PC-3 (cell line): ENCODE measurements around the gene VASP. TPM values are rescaled to one million over a fixed set of nuclear protein-coding genes. Genes with fewer than 3 reads are reported as not detected.

Source experiments
- ATAC-seq: fragments of 200-7000 bp; cut with Tn5 transposase; 2 replicates; pipeline ENCODE4 v1.9.1; 2020; ENCODE audit warnings: mild to moderate bottlenecking, moderate library complexity
- BruUV-seq: library from RNA; stranded (reverse); fragments of 400-500 nt; replicated peaks from 2 replicates; lab custom pipeline; 2021; lab: Mats Ljungman, UMichigan
- CTCF ChIA-PET: fragments of 300-600 bp; sonication (Branson Sonifier 250); formaldehyde crosslinking; loops from one replicate; lab custom pipeline; 2022; ENCODE audit warnings: antibody characterized with exemption; lab: Charles Lee
- POLR2A ChIA-PET: fragments of 300-600 bp; sonication (Branson Sonifier 250); formaldehyde crosslinking; loops from one replicate; lab custom pipeline; 2022; ENCODE audit warnings: antibody characterized with exemption; ENCODE audit not compliant: unreplicated experiment; lab: Charles Lee
- DNase-seq: peaks from one replicate; pipeline ENCODE4 v3.0.0-alpha.2; 2015
- H2AFZ ChIP-seq: fragments of 300-600 bp; sonication (generic); 2 replicates; pipeline ENCODE4 v1.6.0; 2016; ENCODE audit warnings: antibody characterized with exemption, low read length
- H3F3A ChIP-seq: fragments of 300-600 bp; sonication (generic); one replicate; pipeline ENCODE4 v1.6.0; 2017; ENCODE audit warnings: antibody characterized with exemption, low read length, control low read depth, mild to moderate bottlenecking; ENCODE audit not compliant: unreplicated experiment
- H3K27ac ChIP-seq: fragments of 300-600 bp; sonication (generic); 2 replicates; pipeline ENCODE4 v1.5.1; 2016; ENCODE audit warnings: mild to moderate bottlenecking, low read length
- H3K27me3 ChIP-seq: fragments of 300-600 bp; sonication (generic); 2 replicates; pipeline ENCODE4 v1.6.1; 2016; ENCODE audit warnings: low read length, mixed read lengths
- H3K36me3 ChIP-seq: fragments of 300-600 bp; sonication (generic); 2 replicates; pipeline ENCODE4 v1.6.1; 2016; ENCODE audit warnings: low read depth, mixed run types, low read length, mixed read lengths
- H3K4me1 ChIP-seq: fragments of 300-600 bp; sonication (generic); 2 replicates; pipeline ENCODE4 v1.5.1; 2016; ENCODE audit warnings: low read length; ENCODE audit not compliant: insufficient read depth
- H3K4me2 ChIP-seq: fragments of 300-600 bp; sonication (generic); 2 replicates; pipeline ENCODE4 v1.6.0; 2016; ENCODE audit warnings: low read length
- H3K4me3 ChIP-seq: fragments of 300-600 bp; sonication (generic); 2 replicates; pipeline ENCODE4 v1.5.1; 2016; ENCODE audit warnings: mild to moderate bottlenecking, low read length, mixed read lengths
- H3K79me2 ChIP-seq: fragments of 300-600 bp; sonication (generic); 2 replicates; pipeline ENCODE4 v1.6.1; 2017; ENCODE audit warnings: low read length, mixed read lengths
- H3K9ac ChIP-seq: fragments of 300-600 bp; sonication (generic); 2 replicates; pipeline ENCODE4 v1.6.0; 2016; ENCODE audit warnings: mild to moderate bottlenecking, low read length
- H3K9me2 ChIP-seq: fragments of 300-600 bp; sonication (generic); replicated peaks from 2 replicates; pipeline ENCODE4 v1.6.1; 2016; ENCODE audit warnings: mixed run types, low read length, mixed read lengths
- H3K9me3 ChIP-seq: fragments of 300-600 bp; sonication (generic); 2 replicates; pipeline ENCODE4 v1.6.1; 2016; ENCODE audit warnings: low read length, mixed read lengths
- H4K20me1 ChIP-seq: fragments of 300-600 bp; sonication (generic); 2 replicates; pipeline ENCODE4 v1.6.1; 2016; ENCODE audit warnings: low read length, mixed read lengths
- CTCF ChIP-seq: fragments of 300-600 bp; sonication (generic); conservative IDR thresholded peaks from 2 replicates; pipeline ENCODE4 v1.5.1; 2017; ENCODE audit warnings: antibody characterized with exemption, low read depth, mild to moderate bottlenecking, low read length
- EZH2 ChIP-seq: fragments of 300-600 bp; sonication (generic); IDR thresholded peaks from one replicate; pipeline ENCODE4 v1.6.1; 2017; ENCODE audit warnings: antibody characterized with exemption, mild to moderate bottlenecking, low read length; ENCODE audit not compliant: unreplicated experiment
- EZH2phosphoT487 ChIP-seq: fragments of 300-600 bp; sonication (generic); IDR thresholded peaks from 2 replicates; pipeline ENCODE4 v1.6.1; 2018; ENCODE audit warnings: mild to moderate bottlenecking, antibody characterized with exemption, low read length, borderline replicate concordance
- intact Hi-C: fragments of 100-400 bp; cut with micrococcal nuclease; formaldehyde crosslinking; loops from 2 replicates; pipeline ENCODE4 v1.9.0; 2023
- total RNA-seq: library from RNA; depleted of rRNA; stranded (reverse); fragments of >200 nt; gene quantifications from 2 replicates; pipeline ENCODE4 v1.2.3, GENCODE V29; 2014

The VASP gene
- total RNA-seq, 1 experiment from 2014 or later = 120 TPM

GRCh38 chr19:45539459-45539858, 32.2 kb downstream of the VASP start:
- Histone ChIP-seq H3K27me3 (no peaks in the 10 kb centered on the region), H3K9ac (no peak overlapping the region), H2AFZ (no peak overlapping the region), H3F3A (peaks cover 3% of the 10 kb centered on the region), H3K4me2 (no peak overlapping the region), H3K36me3 (no peaks in the 10 kb centered on the region), H3K4me1 (peaks cover 18% of the 10 kb centered on the region), H3K4me3 (no peak overlapping the region), H4K20me1 (no peaks in the 10 kb centered on the region), H3K9me2 (no peaks in the 10 kb centered on the region), H3K9me3 (no peaks in the 10 kb centered on the region), H3K79me2 (no peaks in the 10 kb centered on the region), H3K27ac (no peak overlapping the region)
- ChIA-PET CTCF (no interaction called here), POLR2A (no interaction called here)
- no peak for ATAC-seq
- DNase-seq = no peak
- intact Hi-C loops = no loop called here
- no peak for TF ChIP-seq EZH2
- no peak for TF ChIP-seq EZH2phosphoT487
- no TSS peak for BruUV-seq

- H3K27me3 ChIP-seq = no peaks in the 10 kb centered on the region
- BruUV-seq = no TSS peak
- DNase-seq (peak; percentile 72), ATAC-seq (peak; percentile 98)
- H3K4me3 ChIP-seq = no peak overlapping the region
- CTCF ChIA-PET = no interaction called here
- TF ChIP-seq CTCF = no peak
- no peaks in the 10 kb centered on the region for H4K20me1 ChIP-seq
- H3K9me2 ChIP-seq = no peaks in the 10 kb centered on the region
- H3K9me3 ChIP-seq = no peaks in the 10 kb centered on the region
- H3K9ac ChIP-seq = peak overlapping the region; percentile 17; the same call in 1 of the 2 replicates
- POLR2A ChIA-PET = no interaction called here
- H3F3A ChIP-seq = peaks cover 3% of the 10 kb centered on the region
- H3K79me2 ChIP-seq = no peaks in the 10 kb centered on the region
- no peaks in the 10 kb centered on the region for H3K36me3 ChIP-seq
- H3K27ac ChIP-seq = peak overlapping the region; percentile 85
- intact Hi-C loops = no loop called here
- no peak overlapping the region for H2AFZ ChIP-seq
- peaks cover 18% of the 10 kb centered on the region for H3K4me1 ChIP-seq
- H3K4me2 ChIP-seq = peak overlapping the region; percentile 31; the same call in 1 of the 2 replicates
Observed at GRCh38 chr19:45542234-45542668, 35.0 kb downstream of the VASP start.

- H3K79me2 ChIP-seq = no peaks in the 10 kb centered on the region
- H3K4me2 ChIP-seq = no peak overlapping the region
- peaks cover 3% of the 10 kb centered on the region for H3F3A ChIP-seq
- peak overlapping the region; percentile 97 for H3K27ac ChIP-seq
- no peak for TF ChIP-seq CTCF
- TF ChIP-seq EZH2phosphoT487 = no peak
- TF ChIP-seq EZH2 = no peak
- H3K36me3 ChIP-seq = no peaks in the 10 kb centered on the region
- H4K20me1 ChIP-seq = no peaks in the 10 kb centered on the region
- H2AFZ ChIP-seq = no peak overlapping the region
- H3K27me3 ChIP-seq = no peaks in the 10 kb centered on the region
- ATAC-seq (no peak), DNase-seq (no peak)
- H3K9ac ChIP-seq = peak overlapping the region; percentile 86
- CTCF ChIA-PET = no interaction called here
- no peaks in the 10 kb centered on the region for H3K9me3 ChIP-seq
- intact Hi-C loops = no loop called here
- no peak overlapping the region for H3K4me3 ChIP-seq
- POLR2A ChIA-PET = no interaction called here
- H3K4me1 ChIP-seq = peaks cover 28% of the 10 kb centered on the region
- no peaks in the 10 kb centered on the region for H3K9me2 ChIP-seq
- no TSS peak for BruUV-seq
Observed at GRCh38 chr19:45547211-45547770, 40.0 kb downstream of the VASP start.
